ENCODE data around the gene OIP5.

DNA sequence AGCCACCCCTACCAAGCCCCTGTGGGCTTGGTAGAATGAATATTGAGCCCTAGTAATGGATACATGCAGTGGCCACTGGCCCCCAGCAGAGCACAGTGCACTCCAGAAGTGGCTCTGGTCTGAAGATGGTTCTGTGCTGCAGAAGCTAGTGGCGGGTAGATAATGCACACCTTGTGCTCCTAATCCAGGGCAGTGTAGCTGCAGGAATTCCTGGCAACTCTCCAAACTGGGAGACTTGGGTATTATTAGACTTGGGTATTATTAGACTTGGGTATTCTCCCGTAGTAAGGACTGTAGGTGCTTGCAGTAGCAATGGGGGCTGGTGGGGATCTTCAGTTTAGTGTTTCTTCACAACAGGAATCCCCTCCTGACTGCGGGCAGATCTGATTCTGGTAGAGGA is 35.0 kb upstream of the OIP5 start:
- TF ChIP-seq, protein P1, sequence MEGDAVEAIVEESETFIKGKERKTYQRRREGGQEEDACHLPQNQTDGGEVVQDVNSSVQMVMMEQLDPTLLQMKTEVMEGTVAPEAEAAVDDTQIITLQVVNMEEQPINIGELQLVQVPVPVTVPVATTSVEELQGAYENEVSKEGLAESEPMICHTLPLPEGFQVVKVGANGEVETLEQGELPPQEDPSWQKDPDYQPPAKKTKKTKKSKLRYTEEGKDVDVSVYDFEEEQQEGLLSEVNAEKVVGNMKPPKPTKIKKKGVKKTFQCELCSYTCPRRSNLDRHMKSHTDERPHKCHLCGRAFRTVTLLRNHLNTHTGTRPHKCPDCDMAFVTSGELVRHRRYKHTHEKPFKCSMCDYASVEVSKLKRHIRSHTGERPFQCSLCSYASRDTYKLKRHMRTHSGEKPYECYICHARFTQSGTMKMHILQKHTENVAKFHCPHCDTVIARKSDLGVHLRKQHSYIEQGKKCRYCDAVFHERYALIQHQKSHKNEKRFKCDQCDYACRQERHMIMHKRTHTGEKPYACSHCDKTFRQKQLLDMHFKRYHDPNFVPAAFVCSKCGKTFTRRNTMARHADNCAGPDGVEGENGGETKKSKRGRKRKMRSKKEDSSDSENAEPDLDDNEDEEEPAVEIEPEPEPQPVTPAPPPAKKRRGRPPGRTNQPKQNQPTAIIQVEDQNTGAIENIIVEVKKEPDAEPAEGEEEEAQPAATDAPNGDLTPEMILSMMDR (IDR thresholded peaks at IDR 0.05; ENCODE audit: poor library complexity, severe bottlenecking): no peak
- TF ChIP-seq RAD21 (conservative IDR thresholded peaks at IDR 0.05) (no peak), EZH2 (IDR thresholded peaks at IDR 0.05; ENCODE audit: borderline replicate concordance, insufficient read depth, low read length, poor library complexity, severe bottlenecking) (no peak), EP300 (conservative IDR thresholded peaks at IDR 0.05; ENCODE audit: poor library complexity, severe bottlenecking) (no peak), SMC3 (conservative IDR thresholded peaks at IDR 0.05; ENCODE audit: poor library complexity) (no peak), POLR2AphosphoS5 (IDR thresholded peaks at IDR 0.05) (no peak), TAF1 (IDR thresholded peaks at IDR 0.05; ENCODE audit: low read depth) (no peak)
- TF ChIP-seq, protein P2, sequence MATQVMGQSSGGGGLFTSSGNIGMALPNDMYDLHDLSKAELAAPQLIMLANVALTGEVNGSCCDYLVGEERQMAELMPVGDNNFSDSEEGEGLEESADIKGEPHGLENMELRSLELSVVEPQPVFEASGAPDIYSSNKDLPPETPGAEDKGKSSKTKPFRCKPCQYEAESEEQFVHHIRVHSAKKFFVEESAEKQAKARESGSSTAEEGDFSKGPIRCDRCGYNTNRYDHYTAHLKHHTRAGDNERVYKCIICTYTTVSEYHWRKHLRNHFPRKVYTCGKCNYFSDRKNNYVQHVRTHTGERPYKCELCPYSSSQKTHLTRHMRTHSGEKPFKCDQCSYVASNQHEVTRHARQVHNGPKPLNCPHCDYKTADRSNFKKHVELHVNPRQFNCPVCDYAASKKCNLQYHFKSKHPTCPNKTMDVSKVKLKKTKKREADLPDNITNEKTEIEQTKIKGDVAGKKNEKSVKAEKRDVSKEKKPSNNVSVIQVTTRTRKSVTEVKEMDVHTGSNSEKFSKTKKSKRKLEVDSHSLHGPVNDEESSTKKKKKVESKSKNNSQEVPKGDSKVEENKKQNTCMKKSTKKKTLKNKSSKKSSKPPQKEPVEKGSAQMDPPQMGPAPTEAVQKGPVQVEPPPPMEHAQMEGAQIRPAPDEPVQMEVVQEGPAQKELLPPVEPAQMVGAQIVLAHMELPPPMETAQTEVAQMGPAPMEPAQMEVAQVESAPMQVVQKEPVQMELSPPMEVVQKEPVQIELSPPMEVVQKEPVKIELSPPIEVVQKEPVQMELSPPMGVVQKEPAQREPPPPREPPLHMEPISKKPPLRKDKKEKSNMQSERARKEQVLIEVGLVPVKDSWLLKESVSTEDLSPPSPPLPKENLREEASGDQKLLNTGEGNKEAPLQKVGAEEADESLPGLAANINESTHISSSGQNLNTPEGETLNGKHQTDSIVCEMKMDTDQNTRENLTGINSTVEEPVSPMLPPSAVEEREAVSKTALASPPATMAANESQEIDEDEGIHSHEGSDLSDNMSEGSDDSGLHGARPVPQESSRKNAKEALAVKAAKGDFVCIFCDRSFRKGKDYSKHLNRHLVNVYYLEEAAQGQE (IDR thresholded peaks at IDR 0.05; ENCODE audit: borderline replicate concordance): no peak

Measured in neural cell (in vitro differentiated cells).